Fibroblast of villous mesenchyme (primary cell): ENCODE measurements around the gene PITPNC1. TPM values are rescaled to one million over a fixed set of nuclear protein-coding genes. Genes with fewer than 3 reads are reported as not detected.
A peak's percentile ranks its signal among the peaks of the same experiment; 100 is the strongest.

Experiments used
- DNase-seq: peaks from one replicate; pipeline ENCODE4 v3.0.0-alpha.2; 2010; ENCODE audit warnings: low read depth
- H3K4me3 ChIP-seq: 2 replicates; pipeline ENCODE4 v1.5.1; 2011; ENCODE audit warnings: low read depth, mild to moderate bottlenecking, low read length
- total RNA-seq: library from RNA; depleted of rRNA; stranded (reverse); fragments of >200 nt; gene quantifications from 2 replicates; pipeline ENCODE4 v1.2.3, GENCODE V29; 2012
- TF ChIP-seq, protein P1 (sequence below): IDR thresholded peaks from 2 replicates; pipeline ENCODE4 v1.5.1; 2012; ENCODE audit warnings: low read depth, mild to moderate bottlenecking, low read length; ENCODE audit not compliant: insufficient read depth

Gene PITPNC1
- total RNA-seq, 1 donor = 4.3 TPM

- peak; percentile 15 for DNase-seq
- TF ChIP-seq, protein P1, sequence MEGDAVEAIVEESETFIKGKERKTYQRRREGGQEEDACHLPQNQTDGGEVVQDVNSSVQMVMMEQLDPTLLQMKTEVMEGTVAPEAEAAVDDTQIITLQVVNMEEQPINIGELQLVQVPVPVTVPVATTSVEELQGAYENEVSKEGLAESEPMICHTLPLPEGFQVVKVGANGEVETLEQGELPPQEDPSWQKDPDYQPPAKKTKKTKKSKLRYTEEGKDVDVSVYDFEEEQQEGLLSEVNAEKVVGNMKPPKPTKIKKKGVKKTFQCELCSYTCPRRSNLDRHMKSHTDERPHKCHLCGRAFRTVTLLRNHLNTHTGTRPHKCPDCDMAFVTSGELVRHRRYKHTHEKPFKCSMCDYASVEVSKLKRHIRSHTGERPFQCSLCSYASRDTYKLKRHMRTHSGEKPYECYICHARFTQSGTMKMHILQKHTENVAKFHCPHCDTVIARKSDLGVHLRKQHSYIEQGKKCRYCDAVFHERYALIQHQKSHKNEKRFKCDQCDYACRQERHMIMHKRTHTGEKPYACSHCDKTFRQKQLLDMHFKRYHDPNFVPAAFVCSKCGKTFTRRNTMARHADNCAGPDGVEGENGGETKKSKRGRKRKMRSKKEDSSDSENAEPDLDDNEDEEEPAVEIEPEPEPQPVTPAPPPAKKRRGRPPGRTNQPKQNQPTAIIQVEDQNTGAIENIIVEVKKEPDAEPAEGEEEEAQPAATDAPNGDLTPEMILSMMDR = no peak
- no peak overlapping the region for H3K4me3 ChIP-seq
These were observed 73.0 kb downstream of the PITPNC1 start for GRCh38 chr17:67449845-67450755.

- TF ChIP-seq, protein P1 = no peak
- H3K4me3 ChIP-seq = no peak overlapping the region
- no peak for DNase-seq
These were observed 75.8 kb downstream of the PITPNC1 start for GRCh38 chr17:67452681-67453554.

GRCh38 chr17:67456103-67456502 lies 79.0 kb downstream of the PITPNC1 start:
- no peak for DNase-seq
- H3K4me3 ChIP-seq = no peak overlapping the region
- TF ChIP-seq, protein P1 = no peak

GRCh38 chr17:67456889-67457288 lies 79.8 kb downstream of the PITPNC1 start:
- no peak overlapping the region for H3K4me3 ChIP-seq
- TF ChIP-seq, protein P1 = no peak
- no peak for DNase-seq

- DNase-seq = no peak
- H3K4me3 ChIP-seq = no peak overlapping the region
- TF ChIP-seq, protein P1 = no peak
These were observed 81.1 kb downstream of the PITPNC1 start for GRCh38 chr17:67458203-67458602.

- TF ChIP-seq, protein P1 = no peak
- DNase-seq = no peak
- H3K4me3 ChIP-seq = no peak overlapping the region
These were observed 82.9 kb downstream of the PITPNC1 start for GRCh38 chr17:67459985-67460384.
